HCT116 (cell line): ENCODE data around the gene PRIMPOL. TPM values are rescaled to one million over a fixed set of nuclear protein-coding genes. Genes with fewer than 3 reads are reported as not detected.

ENCODE experiments used
- ATAC-seq: fragments of 200-7000 bp; cut with Tn5 transposase; 2 replicates; pipeline ENCODE4 v1.9.1; 2020; ENCODE audit warnings: mild to moderate bottlenecking, moderate library complexity
- BruUV-seq: library from RNA; stranded (reverse); fragments of 400-500 nt; replicated peaks from 2 replicates; lab custom pipeline; 2021; lab: Mats Ljungman, UMichigan
- CTCF ChIA-PET: fragments of 300-600 bp; sonication (Branson Sonifier 250); formaldehyde crosslinking; loops from one replicate; lab custom pipeline; 2021; ENCODE audit warnings: antibody characterized with exemption; lab: Charles Lee
- POLR2A ChIA-PET: fragments of 300-600, 350-600 bp; sonication (Branson Sonifier 250); formaldehyde crosslinking; loops from one replicate; lab custom pipeline; 2021; ENCODE audit warnings: antibody characterized with exemption; lab: Charles Lee
- RAD21 ChIA-PET, 2 experiments: fragments of 300-600 bp; sonication (Branson Sonifier 250); formaldehyde crosslinking; loops; one replicate each; lab custom pipeline; 2023; ENCODE audit warnings: low total read pairs in 2 of 2; ENCODE audit not compliant: uncharacterized antibody in 2 of 2, unreplicated experiment in 2 of 2, low non-redundant PET in 1 of 2; lab: Charles Lee
- DNase-seq: peaks from one replicate; pipeline ENCODE4 v3.0.0-alpha.2; 2010; ENCODE audit warnings: low read depth, low spot score
- H2AFZ ChIP-seq: fragments of 200-600 bp; shearing (Covaris generic), sonication (generic); 2 replicates; pipeline ENCODE4 v1.6.1; 2017; ENCODE audit warnings: low read depth, mixed run types, mixed read lengths, antibody characterized with exemption, low read length; ENCODE audit not compliant: poor library complexity, severe bottlenecking
- H3K27ac ChIP-seq: 2 replicates; pipeline ENCODE4 v1.5.1; 2012; ENCODE audit warnings: low read depth, low read length
- H3K27me3 ChIP-seq: fragments of 200-600 bp; sonication (generic); 2 replicates; pipeline ENCODE4 v1.6.1; 2016; ENCODE audit warnings: mixed run types, low read length, mixed read lengths; ENCODE audit not compliant: insufficient read depth
- H3K36me3 ChIP-seq, 2 experiments: fragments of 200-500 bp in 1 of 2; fragments of 200-600 bp in 1 of 2; sonication (Bioruptor generic) in 1 of 2; sonication (generic) in 1 of 2; 2 replicates each; pipeline versions ENCODE4 v1.5.1 to v1.6.1; 2014 to 2016; ENCODE audit warnings: low read length in 2 of 2, inconsistent platforms in 1 of 2, mixed read lengths in 1 of 2, mixed run types in 1 of 2; ENCODE audit not compliant: insufficient read depth in 2 of 2, control insufficient read depth in 1 of 2
- H3K4me1 ChIP-seq, 2 experiments: fragments of 200-600 bp in 1 of 2; sonication (generic) in 1 of 2; 2 replicates each; pipeline versions ENCODE4 v1.5.1 to v1.6.1; 2012 to 2017; ENCODE audit warnings: low read length in 2 of 2, inconsistent platforms in 1 of 2, mild to moderate bottlenecking in 1 of 2, mixed read lengths in 1 of 2, mixed run types in 1 of 2, moderate library complexity in 1 of 2; ENCODE audit not compliant: insufficient read depth in 2 of 2, control insufficient read depth in 1 of 2
- H3K4me2 ChIP-seq: fragments of 200-600 bp; sonication (generic); 2 replicates; pipeline ENCODE4 v1.6.1; 2017; ENCODE audit warnings: mixed run types, low read length, mixed read lengths
- H3K4me3 ChIP-seq, 2 experiments: fragments of 200-600 bp in 1 of 2; sonication (generic) in 1 of 2; replicated peaks in 1 of 2; 2 replicates each; pipeline ENCODE4 v1.5.1; 2011 to 2016; ENCODE audit warnings: low read length in 2 of 2, control low read depth in 1 of 2, low read depth in 1 of 2, mild to moderate bottlenecking in 1 of 2, mixed read lengths in 1 of 2, mixed run types in 1 of 2
- H3K79me2 ChIP-seq: fragments of 200-600 bp; sonication (generic); 2 replicates; pipeline ENCODE4 v1.6.1; 2017; ENCODE audit warnings: mild to moderate bottlenecking, mixed run types, low read length, moderate library complexity, mixed read lengths; ENCODE audit not compliant: insufficient read depth
- H3K9ac ChIP-seq: fragments of 200-600 bp; sonication (generic); 2 replicates; pipeline ENCODE4 v1.6.1; 2016; ENCODE audit warnings: low read length, mixed read lengths
- H3K9me2 ChIP-seq: fragments of 200-600 bp; sonication (generic), shearing (Covaris generic); 2 replicates; pipeline ENCODE4 v1.6.1; 2017; ENCODE audit warnings: mixed run types, mild to moderate bottlenecking, moderate library complexity; ENCODE audit not compliant: insufficient read depth
- H3K9me3 ChIP-seq, 2 experiments: fragments of 200-500 bp in 1 of 2; fragments of 200-600 bp in 1 of 2; sonication (Bioruptor generic) in 1 of 2; sonication (generic) in 1 of 2; 2 replicates each; pipeline ENCODE4 v1.6.1; 2014 to 2017; ENCODE audit warnings: low read length in 2 of 2, mixed read lengths in 2 of 2, inconsistent platforms in 1 of 2, low read depth in 1 of 2, mild to moderate bottlenecking in 1 of 2, mixed run types in 1 of 2, moderate library complexity in 1 of 2; ENCODE audit not compliant: control insufficient read depth in 1 of 2, insufficient read depth in 1 of 2
- H4K20me1 ChIP-seq: fragments of 200-600 bp; sonication (generic), shearing (Covaris generic); 2 replicates; pipeline ENCODE4 v1.6.1; 2017; ENCODE audit warnings: mixed run types, mild to moderate bottlenecking, moderate library complexity; ENCODE audit not compliant: insufficient read depth
- ATF3 ChIP-seq: IDR thresholded peaks from 2 replicates; pipeline ENCODE4 v1.6.1; 2012
- CBX3 ChIP-seq: IDR thresholded peaks from 2 replicates; pipeline ENCODE4 v1.6.1; 2012; ENCODE audit warnings: low read depth
- CEBPB ChIP-seq: IDR thresholded peaks from 2 replicates; pipeline ENCODE4 v1.6.1; 2012; ENCODE audit warnings: low read depth
- EGR1 ChIP-seq: IDR thresholded peaks from 2 replicates; pipeline ENCODE4 v1.6.1; 2012; ENCODE audit warnings: low read depth
- ELF1 ChIP-seq: IDR thresholded peaks from 2 replicates; pipeline ENCODE4 v1.6.1; 2012; ENCODE audit warnings: low read depth, borderline replicate concordance
- EZH2 ChIP-seq: fragments of 200-600 bp; sonication (generic); IDR thresholded peaks from 2 replicates; pipeline ENCODE4 v1.6.1; 2017; ENCODE audit warnings: antibody characterized with exemption, mixed run types
- EZH2phosphoT487 ChIP-seq: fragments of 200-600 bp; IDR thresholded peaks from 2 replicates; pipeline ENCODE4 v1.6.1; 2018; ENCODE audit warnings: antibody characterized with exemption, borderline replicate concordance
- FOSL1 ChIP-seq: IDR thresholded peaks from 2 replicates; pipeline ENCODE4 v1.6.1; 2012; ENCODE audit warnings: low read depth
- JUND ChIP-seq: IDR thresholded peaks from 2 replicates; pipeline ENCODE4 v1.6.1; 2012
- MAX ChIP-seq: IDR thresholded peaks from 2 replicates; pipeline ENCODE4 v1.6.1; 2012
- POLR2A ChIP-seq: IDR thresholded peaks from 2 replicates; pipeline ENCODE4 v1.7.0; 2011; ENCODE audit warnings: borderline replicate concordance; ENCODE audit not compliant: insufficient read depth, insufficient read length; ENCODE audit errors: extremely low read depth
- POLR2AphosphoS5 ChIP-seq: IDR thresholded peaks from 2 replicates; pipeline ENCODE4 v1.6.1; 2011; ENCODE audit warnings: mild to moderate bottlenecking, low read depth, low read length, moderate library complexity
- SIN3A ChIP-seq: IDR thresholded peaks from 2 replicates; pipeline ENCODE4 v1.6.1; 2012; ENCODE audit warnings: low read depth
- SP1 ChIP-seq: IDR thresholded peaks from 2 replicates; pipeline ENCODE4 v1.6.1; 2012; ENCODE audit warnings: low read depth
- SRF ChIP-seq: IDR thresholded peaks from 2 replicates; pipeline ENCODE4 v1.6.1; 2012; ENCODE audit warnings: low read depth
- TCF7L2 ChIP-seq: IDR thresholded peaks from 2 replicates; pipeline ENCODE4 v1.7.0; 2011; ENCODE audit warnings: borderline replicate concordance, inconsistent platforms; ENCODE audit not compliant: insufficient read depth, insufficient read length; ENCODE audit errors: extremely low read depth
- YY1 ChIP-seq: IDR thresholded peaks from 2 replicates; pipeline ENCODE4 v1.6.1; 2011; ENCODE audit warnings: low read length, low read depth, moderate library complexity, mild to moderate bottlenecking; ENCODE audit not compliant: insufficient replicate concordance; ENCODE audit errors: extremely low read depth
- ZFX ChIP-seq: fragments of 450-650 bp; IDR thresholded peaks from 2 replicates; pipeline ENCODE4 v1.6.1; 2017
- intact Hi-C: fragments of 100-400 bp; cut with micrococcal nuclease; formaldehyde crosslinking; loops from 2 replicates; pipeline ENCODE4 v1.10.0; 2022
- total RNA-seq: library from RNA; stranded (reverse); gene quantifications from one replicate; pipeline ENCODE4 v1.2.1, GENCODE V29; 2021; ENCODE audit not compliant: unreplicated experiment

The PRIMPOL gene
- total RNA-seq, 1 experiment from 2014 or later, result 11.3 TPM

GRCh38 chr4:184675018-184675417 lies 25.5 kb downstream of the PRIMPOL start:
- POLR2A ChIA-PET, result no interaction called here

GRCh38 chr4:184675821-184676492 lies 26.4 kb downstream of the PRIMPOL start:
- POLR2A ChIA-PET, result no interaction called here
- Histone ChIP-seq H3K9me3 (no peaks in the 10 kb centered on the region), H4K20me1 (no peaks in the 10 kb centered on the region), H3K4me1 (no peaks in the 10 kb centered on the region), H3K9ac (no peak overlapping the region), H2AFZ (no peak overlapping the region), H3K9me2 (no peaks in the 10 kb centered on the region), H3K27ac (no peak overlapping the region), H3K36me3 (no peaks in the 10 kb centered on the region), H3K4me2 (no peak overlapping the region), H3K79me2 (no peaks in the 10 kb centered on the region), H3K27me3 (no peaks in the 10 kb centered on the region), H3K4me3 (no peak overlapping the region)
- DNase-seq (no peak), ATAC-seq (no peak)
- TF ChIP-seq ZFX (no peak), YY1 (no peak), JUND (no peak), POLR2A (no peak), FOSL1 (no peak), EZH2 (no peak), TCF7L2 (no peak), MAX (no peak), EZH2phosphoT487 (no peak), SP1 (no peak), EGR1 (no peak), POLR2AphosphoS5 (no peak), ATF3 (no peak), CBX3 (no peak), SIN3A (no peak), CEBPB (no peak), SRF (no peak)
- RAD21 ChIA-PET, result no interaction called here
- intact Hi-C loops, result no loop called here
- CTCF ChIA-PET, result no interaction called here
- BruUV-seq, result no TSS peak

More at GRCh38 chr4:184675018-184675417, 25.5 kb downstream of the PRIMPOL start:
- Histone ChIP-seq H3K9ac (no peak overlapping the region), H3K4me2 (no peak overlapping the region), H3K27ac (no peak overlapping the region), H4K20me1 (no peaks in the 10 kb centered on the region), H3K36me3 (no peaks in the 10 kb centered on the region), H3K9me3 (no peaks in the 10 kb centered on the region), H2AFZ (no peak overlapping the region), H3K4me3 (no peak overlapping the region), H3K9me2 (no peaks in the 10 kb centered on the region), H3K79me2 (no peaks in the 10 kb centered on the region), H3K27me3 (no peaks in the 10 kb centered on the region), H3K4me1 (no peaks in the 10 kb centered on the region)
- intact Hi-C loops, result no loop called here
- CTCF ChIA-PET, result no interaction called here
- DNase-seq (no peak), ATAC-seq (no peak)
- RAD21 ChIA-PET, result no interaction called here
- BruUV-seq, result no TSS peak
- TF ChIP-seq EZH2phosphoT487 (no peak), ELF1 (no peak), TCF7L2 (no peak)
